ENCODE results near the gene VIL1. TPM values are rescaled to one million over a fixed set of nuclear protein-coding genes. Genes with fewer than 3 reads are reported as not detected.

VIL1 gene
- total and polyA plus RNA-seq, 2 of the 13 experiments (the other 11 are each of a cell fraction or from before 2014, with no cell fraction given), result 287 to 301 TPM

DNA sequence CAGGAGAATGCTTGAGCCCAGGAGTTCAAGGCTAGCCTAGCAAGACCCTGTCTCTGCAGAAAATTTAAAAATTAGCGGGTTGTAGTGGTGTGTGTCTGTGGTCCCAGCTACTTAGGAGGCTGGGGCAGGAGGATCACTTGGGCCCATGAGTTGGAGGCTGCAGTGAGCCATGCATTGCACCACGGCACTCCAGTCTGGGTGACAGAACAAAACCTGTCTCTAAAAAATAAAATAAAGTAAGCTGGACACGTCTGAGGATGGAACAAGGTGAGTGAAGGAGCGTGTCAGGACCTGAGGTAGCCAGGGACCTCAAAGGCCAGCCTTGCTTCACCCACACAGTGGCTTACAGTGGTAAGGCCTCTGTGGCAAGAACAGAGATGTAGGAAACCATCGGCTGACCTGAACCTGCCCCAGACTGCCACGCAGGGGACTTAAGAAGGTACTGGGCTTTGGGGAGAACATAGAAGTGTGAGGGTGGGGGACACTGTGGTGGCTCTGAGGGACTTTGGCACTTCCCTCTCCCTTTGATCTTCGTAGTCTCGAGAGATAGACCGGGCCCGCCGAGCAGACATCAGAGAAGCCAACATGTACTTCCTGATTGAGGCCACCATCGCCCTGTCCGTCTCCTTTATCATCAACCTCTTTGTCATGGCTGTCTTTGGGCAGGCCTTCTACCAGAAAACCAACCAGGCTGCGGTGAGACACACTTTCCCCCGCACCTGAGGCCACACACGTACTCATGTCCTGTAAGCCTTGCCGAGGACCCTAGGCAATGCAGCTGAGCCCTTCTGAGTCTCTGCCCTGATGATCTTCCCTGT, 29.4 kb upstream of the VIL1 start (continued):
- TF ChIP-seq, protein P1, sequence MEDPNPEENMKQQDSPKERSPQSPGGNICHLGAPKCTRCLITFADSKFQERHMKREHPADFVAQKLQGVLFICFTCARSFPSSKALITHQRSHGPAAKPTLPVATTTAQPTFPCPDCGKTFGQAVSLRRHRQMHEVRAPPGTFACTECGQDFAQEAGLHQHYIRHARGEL (CRISPR knock-in tag; IDR thresholded peaks at IDR 0.05), result no peak
- TF ChIP-seq, protein P2, sequence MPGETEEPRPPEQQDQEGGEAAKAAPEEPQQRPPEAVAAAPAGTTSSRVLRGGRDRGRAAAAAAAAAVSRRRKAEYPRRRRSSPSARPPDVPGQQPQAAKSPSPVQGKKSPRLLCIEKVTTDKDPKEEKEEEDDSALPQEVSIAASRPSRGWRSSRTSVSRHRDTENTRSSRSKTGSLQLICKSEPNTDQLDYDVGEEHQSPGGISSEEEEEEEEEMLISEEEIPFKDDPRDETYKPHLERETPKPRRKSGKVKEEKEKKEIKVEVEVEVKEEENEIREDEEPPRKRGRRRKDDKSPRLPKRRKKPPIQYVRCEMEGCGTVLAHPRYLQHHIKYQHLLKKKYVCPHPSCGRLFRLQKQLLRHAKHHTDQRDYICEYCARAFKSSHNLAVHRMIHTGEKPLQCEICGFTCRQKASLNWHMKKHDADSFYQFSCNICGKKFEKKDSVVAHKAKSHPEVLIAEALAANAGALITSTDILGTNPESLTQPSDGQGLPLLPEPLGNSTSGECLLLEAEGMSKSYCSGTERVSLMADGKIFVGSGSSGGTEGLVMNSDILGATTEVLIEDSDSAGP (CRISPR knock-in tag; IDR thresholded peaks at IDR 0.05; ENCODE audit: borderline replicate concordance), result peak; percentile 73; the same call in 1 of the 2 replicates
- TF ChIP-seq, protein P3, sequence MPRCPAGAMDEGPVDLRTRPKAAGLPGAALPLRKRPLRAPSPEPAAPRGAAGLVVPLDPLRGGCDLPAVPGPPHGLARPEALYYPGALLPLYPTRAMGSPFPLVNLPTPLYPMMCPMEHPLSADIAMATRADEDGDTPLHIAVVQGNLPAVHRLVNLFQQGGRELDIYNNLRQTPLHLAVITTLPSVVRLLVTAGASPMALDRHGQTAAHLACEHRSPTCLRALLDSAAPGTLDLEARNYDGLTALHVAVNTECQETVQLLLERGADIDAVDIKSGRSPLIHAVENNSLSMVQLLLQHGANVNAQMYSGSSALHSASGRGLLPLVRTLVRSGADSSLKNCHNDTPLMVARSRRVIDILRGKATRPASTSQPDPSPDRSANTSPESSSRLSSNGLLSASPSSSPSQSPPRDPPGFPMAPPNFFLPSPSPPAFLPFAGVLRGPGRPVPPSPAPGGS (CRISPR knock-in tag; IDR thresholded peaks at IDR 0.05), result peak; percentile 45; the same call in 1 of the 2 replicates
- TF ChIP-seq NRL (CRISPR knock-in tag; IDR thresholded peaks at IDR 0.05; ENCODE audit: borderline replicate concordance) (0 out of 2 replicates have a peak, but pooled peaks have one; percentile 53), MAZ (IDR thresholded peaks at IDR 0.05; ENCODE audit: borderline replicate concordance, low read depth, low read length) (no peak), MAZ (CRISPR knock-in tag; IDR thresholded peaks at IDR 0.05; ENCODE audit: low read depth) (0 out of 2 replicates have a peak, but pooled peaks have one; percentile 52), CEBPB (IDR thresholded peaks at IDR 0.05; ENCODE audit: borderline replicate concordance, low read depth, low read length) (peak; percentile 32; the same call in 1 of the 2 replicates), ZNF670 (CRISPR knock-in tag; IDR thresholded peaks at IDR 0.05; ENCODE audit: borderline replicate concordance) (peak; percentile 84; the same call in 1 of the 2 replicates), ETV5 (CRISPR knock-in tag; IDR thresholded peaks at IDR 0.05; ENCODE audit: borderline replicate concordance) (peak; percentile 78), HDAC2 (CRISPR knock-in tag; IDR thresholded peaks at IDR 0.05) (0 out of 2 replicates have a peak, but pooled peaks have one; percentile 24), POLR2G (IDR thresholded peaks at IDR 0.05; ENCODE audit: low read depth, low read length) (peak; percentile 71), CAMTA2 (CRISPR knock-in tag; IDR thresholded peaks at IDR 0.05; ENCODE audit: borderline replicate concordance) (0 out of 2 replicates have a peak, but pooled peaks have one; percentile 18), NCOA2 (CRISPR knock-in tag; IDR thresholded peaks at IDR 0.05) (0 out of 2 replicates have a peak, but pooled peaks have one; percentile 22), TAF1 (CRISPR knock-in tag; IDR thresholded peaks at IDR 0.05) (peak; percentile 49; the same call in 1 of the 2 replicates), SALL1 (CRISPR knock-in tag; IDR thresholded peaks at IDR 0.05) (peak; percentile 67; the same call in 1 of the 2 replicates), CBX1 (IDR thresholded peaks at IDR 0.05; ENCODE audit: low read depth) (peak; percentile 32), FOXM1 (CRISPR knock-in tag; IDR thresholded peaks at IDR 0.05) (no peak), ZNF747 (CRISPR knock-in tag; IDR thresholded peaks at IDR 0.05; ENCODE audit: borderline replicate concordance) (peak; percentile 46; the same call in 1 of the 2 replicates)
- TF ChIP-seq, protein P4, sequence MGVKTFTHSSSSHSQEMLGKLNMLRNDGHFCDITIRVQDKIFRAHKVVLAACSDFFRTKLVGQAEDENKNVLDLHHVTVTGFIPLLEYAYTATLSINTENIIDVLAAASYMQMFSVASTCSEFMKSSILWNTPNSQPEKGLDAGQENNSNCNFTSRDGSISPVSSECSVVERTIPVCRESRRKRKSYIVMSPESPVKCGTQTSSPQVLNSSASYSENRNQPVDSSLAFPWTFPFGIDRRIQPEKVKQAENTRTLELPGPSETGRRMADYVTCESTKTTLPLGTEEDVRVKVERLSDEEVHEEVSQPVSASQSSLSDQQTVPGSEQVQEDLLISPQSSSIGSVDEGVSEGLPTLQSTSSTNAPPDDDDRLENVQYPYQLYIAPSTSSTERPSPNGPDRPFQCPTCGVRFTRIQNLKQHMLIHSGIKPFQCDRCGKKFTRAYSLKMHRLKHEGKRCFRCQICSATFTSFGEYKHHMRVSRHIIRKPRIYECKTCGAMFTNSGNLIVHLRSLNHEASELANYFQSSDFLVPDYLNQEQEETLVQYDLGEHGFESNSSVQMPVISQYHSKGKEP (CRISPR knock-in tag; IDR thresholded peaks at IDR 0.05), result no peak
- TF ChIP-seq, protein P5, sequence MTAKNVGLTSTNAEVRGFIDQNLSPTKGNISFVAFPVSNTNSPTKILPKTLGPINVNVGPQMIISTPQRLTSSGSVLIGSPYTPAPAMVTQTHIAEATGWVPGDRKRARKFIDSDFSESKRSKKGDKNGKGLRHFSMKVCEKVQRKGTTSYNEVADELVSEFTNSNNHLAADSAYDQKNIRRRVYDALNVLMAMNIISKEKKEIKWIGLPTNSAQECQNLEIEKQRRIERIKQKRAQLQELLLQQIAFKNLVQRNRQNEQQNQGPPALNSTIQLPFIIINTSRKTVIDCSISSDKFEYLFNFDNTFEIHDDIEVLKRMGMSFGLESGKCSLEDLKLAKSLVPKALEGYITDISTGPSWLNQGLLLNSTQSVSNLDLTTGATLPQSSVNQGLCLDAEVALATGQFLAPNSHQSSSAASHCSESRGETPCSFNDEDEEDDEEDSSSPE (CRISPR knock-in tag; IDR thresholded peaks at IDR 0.05), result 0 out of 2 replicates have a peak, but pooled peaks have one; percentile 13
- TF ChIP-seq, protein P6, sequence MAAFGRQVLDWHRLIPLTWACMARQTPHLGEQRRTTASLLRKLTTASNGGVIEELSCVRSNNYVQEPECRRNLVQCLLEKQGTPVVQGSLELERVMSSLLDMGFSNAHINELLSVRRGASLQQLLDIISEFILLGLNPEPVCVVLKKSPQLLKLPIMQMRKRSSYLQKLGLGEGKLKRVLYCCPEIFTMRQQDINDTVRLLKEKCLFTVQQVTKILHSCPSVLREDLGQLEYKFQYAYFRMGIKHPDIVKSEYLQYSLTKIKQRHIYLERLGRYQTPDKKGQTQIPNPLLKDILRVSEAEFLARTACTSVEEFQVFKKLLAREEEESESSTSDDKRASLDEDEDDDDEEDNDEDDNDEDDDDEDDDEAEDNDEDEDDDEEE (CRISPR knock-in tag; IDR thresholded peaks at IDR 0.05), result 0 out of 2 replicates have a peak, but pooled peaks have one; percentile 17

Data from HepG2 (cell line).